HG02798 (cell line): ENCODE results near the gene SORCS1.
"Not testable (repeated sequence)": the region's sequence is repeated elsewhere in the genome, so short reads cannot be mapped to it uniquely, and the experiment has no call there.

Experiments
- ATAC-seq: cut with Tn5 transposase; IDR thresholded peaks from one replicate; pipeline ENCODE4 v1.9.1; 2021; ENCODE audit warnings: mild to moderate bottlenecking; ENCODE audit not compliant: unreplicated experiment, poor library complexity

The SORCS1 gene

DNA sequence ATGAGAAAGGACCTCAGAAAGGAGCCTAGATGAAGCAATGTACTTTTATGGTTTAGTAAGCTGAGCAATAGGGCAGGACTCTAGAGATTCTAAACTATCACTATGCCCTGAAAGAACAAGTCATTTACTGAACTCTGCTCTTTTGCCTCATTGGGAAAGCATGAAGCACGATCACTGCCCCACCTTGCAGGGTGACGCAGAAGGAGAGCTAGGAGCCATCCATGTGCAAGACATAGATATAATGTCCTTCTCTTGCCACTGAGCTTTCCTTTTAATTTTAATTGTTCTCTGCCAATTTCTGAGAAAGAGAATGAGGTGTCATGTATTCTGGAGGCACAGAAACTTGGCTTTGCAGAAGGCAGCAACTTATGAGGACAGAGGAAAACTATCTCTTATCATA lies 108.3 kb downstream of the SORCS1 start:
- ATAC-seq: no peak

DNA sequence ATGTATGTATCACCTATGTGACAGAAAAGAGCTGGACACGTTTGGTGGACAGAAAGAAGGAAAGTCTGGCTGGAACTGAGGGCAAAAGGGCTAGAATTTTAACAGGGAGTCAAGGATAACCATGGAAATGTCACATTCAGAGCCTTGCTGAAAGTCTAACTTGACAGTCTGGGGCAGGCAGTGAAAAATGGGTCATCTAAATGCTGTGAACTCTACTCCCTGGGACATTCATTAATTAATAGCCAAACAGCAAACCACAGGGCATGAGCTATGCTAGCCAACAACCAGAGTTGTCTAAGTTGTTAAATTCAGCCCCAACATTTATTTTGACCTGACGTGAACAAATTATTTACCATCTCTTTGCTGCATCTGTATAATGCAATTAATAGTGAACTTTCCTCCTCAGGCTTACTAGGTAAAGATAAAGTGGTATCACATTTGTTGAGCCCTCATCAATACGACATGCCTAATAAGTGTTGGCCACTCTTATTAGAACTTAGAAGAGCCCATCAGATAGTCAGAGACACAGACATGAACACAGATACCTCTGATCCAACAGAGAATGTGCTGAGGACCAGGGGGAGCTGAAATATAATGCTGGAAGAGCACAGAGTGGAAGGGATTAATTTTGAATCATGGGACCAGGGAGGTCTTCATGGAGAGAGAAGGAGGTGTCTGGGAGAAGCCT lies 109.9 kb downstream of the SORCS1 start:
- ATAC-seq: no peak

DNA sequence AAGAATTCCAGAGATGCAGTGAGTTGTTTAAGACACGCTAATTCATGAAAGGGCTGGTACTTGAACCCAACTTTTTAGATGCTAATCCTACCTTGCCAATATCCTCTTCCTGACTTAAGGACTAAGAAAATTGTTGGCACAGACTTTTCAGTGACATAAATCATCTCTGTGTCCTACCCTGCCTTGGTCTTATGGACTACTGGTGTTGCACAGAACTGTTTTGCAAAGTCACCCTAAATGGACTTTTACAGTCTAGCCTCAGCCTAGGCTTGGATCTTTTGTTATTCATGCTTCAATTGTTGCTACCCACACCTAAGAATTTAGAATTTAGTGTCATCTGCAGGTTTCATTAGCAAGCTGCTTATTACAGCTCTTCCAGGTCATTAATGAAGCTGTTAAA lies 112.7 kb downstream of the SORCS1 start:
- ATAC-seq: no peak

DNA sequence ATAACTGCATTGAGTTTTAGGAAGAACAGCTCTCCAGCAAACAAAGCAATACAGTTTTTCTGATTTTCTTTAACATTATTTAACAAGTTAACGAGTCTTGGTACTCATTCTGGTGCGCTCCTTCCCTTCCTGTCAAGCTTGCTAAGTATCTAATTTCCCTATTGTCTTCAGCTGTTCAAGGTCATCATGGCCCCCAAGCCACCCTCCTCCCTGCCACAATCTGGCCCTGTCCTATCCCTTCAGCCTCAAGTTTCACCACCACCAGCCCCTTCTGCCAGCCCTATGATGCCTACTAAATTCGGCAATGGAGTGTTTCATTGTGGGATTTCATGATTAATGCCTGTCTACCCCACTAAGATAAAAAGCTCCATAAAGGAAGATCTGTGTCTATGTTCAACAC lies 121.0 kb downstream of the SORCS1 start:
- ATAC-seq: no peak

DNA sequence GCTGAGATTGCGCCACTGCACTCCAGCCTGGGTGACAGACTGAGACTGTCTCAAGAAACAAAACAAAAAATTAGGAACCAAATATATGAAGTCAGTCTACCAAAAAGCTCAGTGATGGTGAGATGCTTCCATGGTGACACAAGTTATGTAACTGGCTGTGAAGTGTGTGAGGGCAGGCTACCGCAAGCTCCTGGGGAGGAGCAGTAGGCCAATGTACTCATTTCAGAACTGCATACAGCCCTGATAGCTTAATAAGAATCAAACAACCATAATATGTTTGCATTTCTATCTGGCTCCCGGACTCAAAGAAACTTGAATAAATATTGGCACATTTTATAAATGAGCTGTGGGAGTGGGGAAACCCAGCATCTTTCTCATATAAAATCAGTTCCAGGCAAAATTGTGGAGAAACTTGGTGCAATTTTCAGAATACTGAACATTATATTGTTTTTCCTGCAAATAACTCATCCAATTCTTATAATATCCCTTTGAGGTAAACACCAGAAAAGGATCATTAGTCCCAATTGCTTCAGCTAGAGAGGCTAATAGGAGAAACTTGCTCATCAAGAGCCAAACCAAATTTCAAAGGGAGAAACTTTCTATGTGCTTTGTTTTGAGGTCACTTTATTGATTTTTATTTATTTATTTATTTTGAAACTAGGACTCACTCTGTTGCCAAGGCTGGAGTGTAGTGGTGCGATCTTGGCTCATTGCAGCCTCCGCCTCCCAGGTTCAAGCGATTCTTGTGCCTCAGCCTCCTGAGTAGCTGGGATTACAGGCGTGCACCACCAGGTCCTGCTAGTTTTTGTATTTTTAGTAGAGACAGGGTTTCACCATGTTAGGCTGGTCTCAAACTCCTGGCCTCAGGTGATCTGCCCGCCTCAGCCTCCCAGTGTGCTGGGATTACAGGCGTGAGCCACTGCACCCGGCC lies 127.0 kb downstream of the SORCS1 start:
- ATAC-seq: no peak

DNA sequence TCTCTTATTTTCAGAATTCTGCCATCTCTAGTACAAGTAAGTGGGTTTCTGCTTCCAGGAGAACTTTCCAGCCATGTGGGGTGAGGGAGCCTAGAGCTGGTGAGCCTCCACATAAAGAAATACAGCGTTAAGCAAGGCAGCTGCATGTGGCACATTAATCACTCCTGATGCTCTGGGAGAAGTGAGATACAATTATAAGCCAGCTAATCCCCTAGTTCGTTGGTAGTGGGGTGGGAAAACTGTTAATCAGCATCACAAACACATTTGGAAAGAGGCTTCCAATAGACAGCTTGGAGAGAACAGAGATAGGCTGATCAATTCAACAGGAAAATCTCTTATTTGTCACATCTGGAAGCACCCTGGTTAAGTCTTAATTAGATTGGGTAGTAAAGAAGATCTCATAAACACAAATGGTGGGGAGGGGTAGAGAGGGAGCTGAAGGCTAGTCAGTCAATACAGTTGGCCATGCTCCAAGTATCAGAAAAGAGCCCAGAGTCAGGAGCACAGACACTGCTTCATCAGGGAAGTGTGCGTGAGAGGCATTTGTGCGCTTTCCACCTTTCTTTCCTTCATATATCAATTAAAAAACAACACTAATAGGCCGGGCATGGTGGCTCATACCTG lies 130.6 kb downstream of the SORCS1 start:
- no peak for ATAC-seq

DNA sequence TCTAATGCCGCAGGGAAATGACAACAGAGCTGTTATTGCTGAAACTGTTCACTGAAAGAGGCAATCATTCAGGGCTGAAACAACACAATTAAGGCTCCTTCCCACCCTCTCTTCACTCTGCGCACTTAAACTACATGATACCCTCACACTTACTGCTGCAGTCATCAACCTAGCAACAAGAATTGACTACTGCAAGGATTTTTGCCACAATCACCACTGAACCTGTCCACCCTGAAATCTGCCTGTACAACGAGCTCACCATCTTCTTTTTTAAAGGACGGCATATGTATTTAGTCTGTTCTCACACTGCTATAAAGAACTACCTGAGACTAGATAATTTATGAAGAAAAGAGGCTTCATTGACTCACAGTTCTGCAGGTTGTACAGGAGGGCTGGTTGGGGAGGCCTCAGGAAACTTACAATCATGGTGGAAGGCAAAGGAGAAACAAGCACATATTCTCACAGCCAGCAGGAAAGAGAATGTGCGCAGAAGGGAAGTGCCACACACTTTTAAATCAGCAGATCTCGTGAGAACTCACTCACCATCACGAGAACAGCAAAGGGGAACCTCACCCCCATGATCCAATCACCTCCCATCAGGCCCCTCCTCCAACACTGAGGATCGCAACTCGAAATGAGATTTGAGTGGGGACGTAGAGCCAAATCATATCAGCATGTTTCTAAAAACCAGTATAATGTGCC lies 131.7 kb downstream of the SORCS1 start:
- ATAC-seq: no peak

DNA sequence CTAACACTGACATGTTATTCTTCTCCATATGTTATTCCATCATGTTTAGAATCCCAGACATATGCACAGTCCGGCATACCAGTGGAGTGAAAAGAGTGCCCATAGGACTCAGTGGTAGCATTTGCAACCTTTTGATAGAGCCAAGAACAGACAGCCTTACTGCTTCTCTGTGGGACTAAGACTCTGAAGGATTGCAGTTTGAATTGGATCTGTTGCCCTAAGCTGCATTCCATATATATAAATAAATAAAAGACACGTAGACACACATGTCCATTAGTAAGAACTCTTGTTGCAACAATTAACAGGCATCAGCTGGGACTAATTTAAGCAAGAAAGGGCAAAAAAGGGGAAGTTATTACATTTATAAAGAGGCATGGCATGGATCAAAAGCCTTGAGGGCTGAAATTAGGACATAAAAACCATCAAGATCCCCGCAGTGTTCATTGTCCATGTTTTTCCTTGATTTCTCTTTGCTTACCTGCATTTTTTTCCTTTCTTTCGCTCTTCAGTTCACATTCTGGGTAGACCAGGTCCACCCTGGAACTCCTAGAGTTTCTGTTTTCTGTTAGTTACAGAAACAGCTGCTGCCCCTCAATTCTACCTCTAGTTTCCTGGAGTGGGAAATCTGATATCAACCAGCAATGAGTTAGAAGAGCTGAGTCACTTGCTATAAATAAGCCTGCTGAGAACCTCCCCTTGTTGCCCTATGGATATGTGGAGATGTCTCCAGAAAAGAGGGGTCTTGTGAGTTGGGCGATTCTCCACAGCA lies 132.4 kb downstream of the SORCS1 start:
- ATAC-seq: no peak

DNA sequence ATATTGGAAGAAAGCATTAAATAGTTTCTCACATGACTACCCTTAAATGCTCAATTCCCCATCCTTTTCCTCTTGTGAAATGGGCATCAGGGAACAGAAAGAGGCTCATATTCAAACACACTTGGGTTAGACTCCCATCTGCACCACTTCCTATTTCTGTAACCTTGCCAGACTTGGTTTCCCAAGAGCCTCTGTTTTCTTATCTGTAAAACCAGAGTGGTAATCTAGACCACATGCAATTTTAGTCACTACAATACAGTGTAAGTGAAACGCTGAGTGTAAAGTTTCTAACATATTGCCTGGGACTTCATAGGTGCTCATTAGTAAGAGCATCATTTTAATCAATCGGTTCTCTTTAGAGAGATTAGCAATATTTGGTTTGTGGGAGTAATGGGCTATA lies 136.3 kb downstream of the SORCS1 start:
- no peak for ATAC-seq

DNA sequence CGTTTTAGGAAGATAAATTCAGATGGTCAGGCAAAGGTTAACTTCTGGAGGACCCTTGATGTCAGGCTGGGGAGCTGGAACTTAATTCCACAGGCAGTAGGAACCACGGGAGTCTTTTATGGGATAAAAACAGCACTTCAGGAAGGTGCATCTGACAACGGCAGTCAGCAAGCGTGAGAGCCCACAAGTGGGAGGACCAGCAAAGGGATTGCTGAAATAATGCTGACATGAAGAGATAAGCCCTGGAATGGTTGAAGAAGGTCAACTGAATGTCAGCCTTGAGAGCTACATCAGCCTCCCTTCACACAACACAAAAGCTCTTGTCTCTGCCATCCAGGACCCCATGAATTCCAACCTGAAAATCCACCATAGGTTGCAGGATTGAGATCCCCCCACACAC lies 138.8 kb downstream of the SORCS1 start:
- ATAC-seq: no peak

DNA sequence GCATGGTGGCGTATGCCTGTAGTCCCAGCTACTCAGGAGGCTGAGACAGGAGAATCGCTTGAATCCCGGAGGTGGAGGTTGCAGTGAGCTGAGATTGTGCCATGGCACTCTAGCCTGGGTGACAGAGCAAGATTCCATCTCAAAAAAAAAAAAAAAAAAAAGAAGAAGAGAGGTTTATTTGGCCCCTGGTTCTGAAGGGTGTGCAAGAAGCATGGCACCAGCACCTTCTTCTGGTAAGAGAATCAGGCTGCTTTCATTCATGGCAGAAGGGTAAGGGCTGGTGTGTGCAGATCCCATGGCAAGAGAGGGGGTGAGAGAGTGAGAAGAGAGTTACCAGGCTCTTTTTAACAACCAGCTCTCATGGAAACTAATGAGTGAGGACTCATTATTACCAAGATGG lies 140.5 kb downstream of the SORCS1 start:
- ATAC-seq: not testable (repeated sequence)

DNA sequence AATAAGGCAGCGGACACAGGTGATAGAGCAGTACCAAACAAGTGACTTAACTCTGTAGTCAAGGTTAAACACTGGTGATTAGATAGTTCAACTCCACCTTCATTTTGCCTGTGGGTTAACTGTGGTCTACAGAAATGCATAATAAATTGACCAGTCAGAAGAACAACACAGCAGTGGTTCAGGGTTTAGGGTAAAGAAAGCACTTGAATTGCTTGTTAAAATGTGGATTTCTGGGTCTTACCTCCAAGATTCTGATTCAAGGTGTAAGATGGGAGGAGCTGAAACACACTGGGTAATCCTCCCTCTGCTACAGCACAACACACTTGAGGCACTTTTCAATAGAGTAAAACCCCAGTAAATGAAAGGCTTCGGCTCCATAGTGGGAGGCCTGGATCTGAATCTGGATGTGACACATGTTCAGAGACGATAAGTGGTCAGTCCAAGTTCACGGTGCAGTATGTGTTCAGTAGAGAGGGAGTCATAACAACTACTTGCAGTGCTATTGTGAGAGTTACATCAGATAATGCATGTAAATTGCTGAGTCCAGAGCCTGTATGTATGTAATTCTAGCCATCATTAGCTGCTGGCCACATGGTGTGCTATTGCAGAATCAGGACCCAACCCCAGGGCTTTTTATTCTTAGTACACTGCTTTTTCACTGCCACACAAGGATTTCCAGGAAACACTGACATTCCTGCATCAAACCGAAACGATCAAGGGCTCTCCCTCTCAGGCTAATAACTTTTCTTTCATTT lies 141.7 kb downstream of the SORCS1 start:
- ATAC-seq: no peak

DNA sequence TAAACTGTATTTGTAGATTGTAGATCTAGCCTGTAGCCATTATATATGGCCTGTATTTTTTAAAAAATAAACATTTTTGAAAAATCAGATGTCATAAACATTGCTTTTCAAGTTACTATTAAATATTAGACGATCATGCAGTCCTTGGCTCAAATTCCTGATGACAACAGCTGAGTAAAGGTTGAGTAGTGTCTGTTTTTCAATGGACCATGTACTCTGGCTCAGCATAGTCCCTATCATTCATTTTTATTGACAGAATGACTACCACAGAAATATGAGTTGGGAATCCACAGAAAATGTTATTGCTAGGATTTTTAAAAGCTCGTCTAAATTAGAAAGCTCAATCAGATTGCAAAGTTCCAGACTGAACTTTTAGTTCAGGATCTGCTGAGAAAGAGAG lies 145.4 kb downstream of the SORCS1 start:
- no peak for ATAC-seq

DNA sequence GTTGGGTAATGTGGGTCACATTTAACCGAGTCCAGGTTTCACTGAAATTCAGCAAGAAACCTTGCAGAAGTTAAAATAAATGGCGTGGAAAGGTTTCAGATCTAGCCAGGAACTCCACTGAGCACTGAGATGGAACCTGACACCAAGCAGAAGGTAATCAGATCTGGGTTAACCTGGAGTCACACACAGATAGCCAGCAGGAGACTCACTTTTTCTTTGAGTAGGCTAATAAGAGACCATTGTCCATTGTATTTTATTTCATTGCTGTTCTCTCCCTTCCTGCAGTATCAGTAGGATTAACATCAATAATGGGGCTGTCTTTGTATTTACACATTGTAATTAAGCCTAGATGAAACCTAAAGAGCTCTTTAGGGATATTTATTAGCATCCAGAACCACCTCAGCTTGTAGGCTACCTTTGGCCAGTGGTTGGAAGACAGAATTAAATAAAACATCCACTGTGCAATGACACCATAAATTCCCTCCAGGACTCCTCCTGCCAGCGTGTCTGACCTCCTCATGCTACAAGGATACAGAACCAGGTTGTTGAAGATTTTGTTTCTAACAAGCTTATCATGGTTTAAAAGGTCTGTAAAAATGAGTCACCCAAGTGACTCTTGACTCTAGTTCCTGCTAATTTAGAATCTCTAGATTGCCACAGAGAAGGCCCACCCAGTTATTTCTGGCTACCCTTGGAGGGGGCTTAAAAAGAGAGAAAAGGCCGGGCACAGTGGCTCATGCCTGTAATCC lies 151.1 kb downstream of the SORCS1 start:
- no peak for ATAC-seq

DNA sequence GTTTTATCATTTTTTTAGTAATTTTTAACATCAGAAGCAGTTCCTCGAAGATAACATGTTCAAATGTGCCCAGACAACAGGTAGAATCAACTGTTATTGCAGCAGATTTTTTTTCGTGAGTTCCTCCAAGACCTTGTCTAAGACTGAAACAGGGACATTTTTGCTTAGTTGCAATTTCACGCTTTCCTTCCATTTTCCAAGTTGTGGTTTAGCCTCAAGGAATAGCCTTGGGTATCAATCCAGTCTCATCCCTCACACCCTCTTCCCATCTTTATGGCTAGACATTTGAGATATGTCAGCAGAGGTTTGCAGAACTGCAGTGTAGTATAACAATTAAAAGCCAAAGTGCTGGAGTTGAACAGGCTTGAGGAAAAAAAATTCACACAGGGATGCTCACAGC lies 152.5 kb downstream of the SORCS1 start:
- ATAC-seq: no peak

DNA sequence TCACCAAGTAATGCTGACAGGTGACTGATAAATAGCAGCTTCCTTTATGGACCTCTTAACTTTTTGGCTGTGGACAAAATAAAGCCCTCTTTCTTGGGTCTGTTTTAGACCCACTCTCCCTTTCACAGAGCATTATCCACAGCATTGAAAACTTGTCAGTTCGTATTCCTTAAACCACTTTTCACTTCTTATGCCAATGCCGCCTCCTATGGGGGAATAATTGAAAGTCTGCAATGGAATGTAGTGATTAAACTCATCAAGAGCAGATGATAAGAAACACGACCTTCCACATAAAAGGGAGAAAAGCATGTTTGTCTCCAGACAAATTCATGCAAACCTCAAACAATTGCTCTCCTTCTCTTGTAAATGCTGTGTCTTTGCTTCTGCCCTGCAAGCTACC lies 153.4 kb downstream of the SORCS1 start:
- no peak for ATAC-seq

DNA sequence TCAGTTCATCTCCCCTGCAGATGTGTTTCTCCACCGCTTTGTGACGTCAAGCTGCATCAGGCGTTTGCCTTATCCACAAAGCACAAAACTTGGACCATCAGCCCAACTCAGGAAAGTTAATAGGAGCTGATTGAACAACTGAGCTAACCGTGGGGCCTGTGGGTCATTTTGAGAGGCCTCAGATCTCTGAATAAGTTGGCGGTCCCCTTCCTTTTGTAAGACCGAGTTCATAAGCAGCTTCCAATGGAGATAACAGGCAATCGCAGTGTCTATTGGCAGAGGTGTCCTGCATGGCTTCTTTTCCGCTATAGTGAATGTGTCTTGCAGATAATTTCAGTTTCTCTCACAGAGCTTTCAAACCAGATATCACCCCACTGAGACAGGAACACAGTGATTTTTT lies 154.0 kb downstream of the SORCS1 start:
- no peak for ATAC-seq

DNA sequence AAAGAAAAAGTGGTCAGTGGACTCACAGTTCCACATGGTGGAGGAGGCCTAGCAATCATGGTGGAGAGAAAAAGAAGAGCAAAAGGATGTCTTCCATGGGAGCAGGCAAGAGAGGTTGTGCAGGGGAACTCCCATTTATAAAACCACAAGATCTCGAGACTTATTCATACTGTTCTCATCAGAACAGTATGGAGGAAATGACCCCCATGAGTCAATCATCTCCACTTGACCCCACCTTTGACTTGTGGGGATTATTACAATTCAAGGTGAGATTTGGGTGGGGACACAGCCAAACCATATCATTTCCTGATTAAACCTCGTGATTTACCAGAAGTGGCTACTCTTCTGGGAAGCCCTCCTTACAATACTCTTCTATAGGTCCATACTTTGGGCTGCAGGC lies 160.1 kb downstream of the SORCS1 start:
- no peak for ATAC-seq

DNA sequence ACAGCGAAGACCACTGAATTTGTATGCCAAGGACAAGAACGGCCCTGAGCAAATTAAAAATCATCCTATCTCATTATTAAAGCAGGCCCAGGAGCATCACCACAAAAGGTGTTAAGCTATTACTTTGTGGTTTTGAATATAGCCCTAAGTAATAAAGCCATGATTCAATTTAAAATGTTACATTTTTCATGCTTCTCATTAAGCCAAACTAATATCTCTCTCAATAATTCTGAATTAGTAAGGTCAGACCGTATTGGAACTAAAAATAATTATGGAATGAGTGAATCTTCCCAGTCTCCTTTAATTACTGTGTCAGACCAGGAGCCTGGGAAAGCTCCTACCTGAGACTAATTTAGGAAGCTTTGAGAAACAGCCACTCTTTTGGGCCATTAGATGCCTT lies 162.4 kb downstream of the SORCS1 start:
- no peak for ATAC-seq
